Pancreas (tissue), 10 donors: Measurements from ENCODE around the gene NF1. TPM values are rescaled to one million over a fixed set of nuclear protein-coding genes. Genes with fewer than 3 reads are reported as not detected.

ENCODE experiments used
- ATAC-seq, 4 donors: fragments of 200-7000 bp; cut with Tn5 transposase; one replicate each; pipeline versions ENCODE4 v1.8.0 to v1.9.1; 2020; ENCODE audit warnings: mild to moderate bottlenecking in 4 of 4, moderate library complexity in 4 of 4
- DNase-seq, 6 donors: peaks; one replicate each; pipeline ENCODE4 v3.0.0-alpha.2; 2020
- FAIRE-seq: peaks from 2 replicates; lab custom pipeline; 2012; peaks lifted over from hg19 to GRCh38; lab: Jason Lieb, UNC
- H3K27ac ChIP-seq, 4 donors: fragments of 200-600 bp; sonication (generic); 1 replicate in 3 of 4; 2 replicates in 1 of 4; pipeline versions ENCODE4 v1.5.0 to v1.8.0; 2020
- H3K27me3 ChIP-seq, 4 donors: fragments of 200-600 bp; one replicate each; pipeline ENCODE4 v1.8.0; 2021
- H3K36me3 ChIP-seq, 3 donors: fragments of 200-600 bp; sonication (generic) in 1 of 3; one replicate each; pipeline versions ENCODE4 v1.5.0 to v1.8.0; 2020 to 2021
- H3K4me1 ChIP-seq, 3 donors: fragments of 200-600 bp; one replicate each; pipeline ENCODE4 v1.8.0; 2021
- H3K4me3 ChIP-seq, 4 donors: fragments of 200-600 bp; sonication (generic) in 2 of 4; one replicate each; pipeline versions ENCODE4 v1.5.0 to v1.8.0; 2020 to 2021
- H3K9me3 ChIP-seq, 4 donors: fragments of 200-600 bp; one replicate each; pipeline ENCODE4 v1.8.0; 2021
- WGBS, 2 donors: extraction: QIAGEN DNeasy Blood & Tissue Kit; methylation state at CpG; one replicate each; pipeline ENCODE4 v1.1.7; 2013; 5-methylcytosine and 5-hydroxymethylcytosine counted together
- intact Hi-C, 3 donors: fragments of 100-400 bp; cut with DNase I; formaldehyde crosslinking; loops; one replicate each; pipeline versions ENCODE4 v1.11.1 to v1.14.2; 2022
- polyA plus RNA-seq, 2 donors: library from polyadenylated mRNA; stranded (reverse); fragments of 200-250 nt; gene quantifications; one replicate each; pipeline ENCODE4 v1.2.3, GENCODE V29; 2013
- total RNA-seq, 6 donors: library from RNA; stranded (reverse); fragmentation: NEBNext Ultra II Directional in 4 of 6; extraction: Animal tissue kit (Norgen Biotek cat#: 25700) in 4 of 6; gene quantifications; one replicate each; pipeline versions ENCODE4 v1.2.1 to v1.2.4, GENCODE V29; 2021 to 2023
- TF ChIP-seq, protein P1 (sequence below), 4 donors: fragments of 200-600 bp; sonication (generic) in 3 of 4; IDR thresholded peaks; one replicate each; pipeline versions ENCODE4 v1.5.0 to v1.8.0; 2021; ENCODE audit warnings: antibody characterized with exemption in 4 of 4
- donor health status: healthy with polysubstance abuse.
- donor health status: DM: no; HTN: no; CAD: no; lungs with moderate emphysema.
- donor health status: DM: no; HTN: no; CAD: no.
- donor health status: control.
- donor health status: control.
- donor health status: Bipolar disorder and iron deficiency.
- donor health status: DM: yes; HTN: yes; CAD: no.
- donor health status: DM: no; HTN: no; CAD: no.
- donor health status: DM: no; HTN: no; CAD: no.
- donor health status: DM: yes; HTN: yes; CAD: no.

Gene NF1
- total and polyA plus RNA-seq, 8 donors: 6.6 to 38.4 (median 27.8) TPM

DNA sequence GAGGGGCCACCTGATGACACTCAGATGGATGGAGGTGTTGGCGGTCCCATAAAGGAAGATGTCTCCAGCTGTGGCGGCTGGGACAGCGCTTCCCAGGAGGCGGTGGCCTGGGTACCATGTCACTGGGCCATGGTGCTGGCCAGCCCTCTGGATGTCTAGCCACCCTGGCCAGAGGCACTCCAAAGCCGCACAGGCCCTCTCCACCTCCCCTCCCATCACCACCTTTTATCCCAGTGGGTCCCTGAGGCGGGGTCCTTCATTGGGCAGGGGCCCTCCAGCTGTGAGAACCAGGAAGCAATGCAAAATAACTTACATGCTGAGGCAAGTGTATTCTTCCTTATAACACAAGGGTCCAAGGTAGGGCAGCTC is 319.8 kb downstream of the NF1 start:
- no peaks in the 10 kb centered on the region for H3K4me1 ChIP-seq
- no peaks in the 10 kb centered on the region for H3K27me3 ChIP-seq
- WGBS, 2 donors: 88 to 89% methylated on average over 6 of the region's 6 CpGs
- TF ChIP-seq, protein P1, sequence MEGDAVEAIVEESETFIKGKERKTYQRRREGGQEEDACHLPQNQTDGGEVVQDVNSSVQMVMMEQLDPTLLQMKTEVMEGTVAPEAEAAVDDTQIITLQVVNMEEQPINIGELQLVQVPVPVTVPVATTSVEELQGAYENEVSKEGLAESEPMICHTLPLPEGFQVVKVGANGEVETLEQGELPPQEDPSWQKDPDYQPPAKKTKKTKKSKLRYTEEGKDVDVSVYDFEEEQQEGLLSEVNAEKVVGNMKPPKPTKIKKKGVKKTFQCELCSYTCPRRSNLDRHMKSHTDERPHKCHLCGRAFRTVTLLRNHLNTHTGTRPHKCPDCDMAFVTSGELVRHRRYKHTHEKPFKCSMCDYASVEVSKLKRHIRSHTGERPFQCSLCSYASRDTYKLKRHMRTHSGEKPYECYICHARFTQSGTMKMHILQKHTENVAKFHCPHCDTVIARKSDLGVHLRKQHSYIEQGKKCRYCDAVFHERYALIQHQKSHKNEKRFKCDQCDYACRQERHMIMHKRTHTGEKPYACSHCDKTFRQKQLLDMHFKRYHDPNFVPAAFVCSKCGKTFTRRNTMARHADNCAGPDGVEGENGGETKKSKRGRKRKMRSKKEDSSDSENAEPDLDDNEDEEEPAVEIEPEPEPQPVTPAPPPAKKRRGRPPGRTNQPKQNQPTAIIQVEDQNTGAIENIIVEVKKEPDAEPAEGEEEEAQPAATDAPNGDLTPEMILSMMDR (IDR thresholded peaks at IDR 0.05): no peak
- DNase-seq: no peak
- H3K27ac ChIP-seq: no peak overlapping the region
- no peak overlapping the region for H3K4me3 ChIP-seq
- no peaks in the 10 kb centered on the region for H3K9me3 ChIP-seq
- H3K36me3 ChIP-seq: no peaks in the 10 kb centered on the region
- intact Hi-C loops: no loop called here
- no peak for FAIRE-seq
- ATAC-seq: no peak

DNA sequence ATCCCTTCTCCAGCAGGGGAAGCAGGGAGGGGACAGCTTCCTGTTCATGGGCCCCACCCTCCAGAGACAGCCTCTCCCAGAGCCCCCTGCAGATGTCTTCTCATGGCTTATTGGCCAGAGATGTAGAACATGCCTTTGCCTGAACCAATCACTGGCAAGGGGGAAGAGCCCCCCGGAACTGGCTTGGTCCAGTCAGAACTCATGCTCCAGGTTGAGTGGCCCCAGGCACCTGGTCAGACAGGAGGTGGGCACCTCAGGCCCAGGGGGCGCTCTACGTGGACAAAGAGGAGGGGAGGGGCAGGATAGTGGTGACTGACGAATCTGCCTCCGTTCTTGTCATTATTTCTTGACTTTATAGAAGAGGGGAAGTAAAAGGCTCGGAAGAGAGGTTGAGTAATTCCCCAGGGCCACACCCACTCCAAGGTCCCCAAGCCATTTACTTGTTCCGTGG is 320.3 kb downstream of the NF1 start:
- Histone ChIP-seq H3K4me1 (no peaks in the 10 kb centered on the region), H3K36me3 (no peaks in the 10 kb centered on the region), H3K4me3 (no peak overlapping the region), H3K9me3 (no peaks in the 10 kb centered on the region), H3K27ac (no peak overlapping the region), H3K27me3 (no peaks in the 10 kb centered on the region)
- ATAC-seq (peak in 1 of 4 donors; percentile 22), DNase-seq (peak in 1 of 6 donors; percentile 41), FAIRE-seq (no peak)
- TF ChIP-seq, protein P1 (IDR thresholded peaks at IDR 0.05): no peak
- 57 to 61% methylated on average over 7 of the region's 7 CpGs for WGBS, 2 donors
- intact Hi-C loops: no loop called here

DNA sequence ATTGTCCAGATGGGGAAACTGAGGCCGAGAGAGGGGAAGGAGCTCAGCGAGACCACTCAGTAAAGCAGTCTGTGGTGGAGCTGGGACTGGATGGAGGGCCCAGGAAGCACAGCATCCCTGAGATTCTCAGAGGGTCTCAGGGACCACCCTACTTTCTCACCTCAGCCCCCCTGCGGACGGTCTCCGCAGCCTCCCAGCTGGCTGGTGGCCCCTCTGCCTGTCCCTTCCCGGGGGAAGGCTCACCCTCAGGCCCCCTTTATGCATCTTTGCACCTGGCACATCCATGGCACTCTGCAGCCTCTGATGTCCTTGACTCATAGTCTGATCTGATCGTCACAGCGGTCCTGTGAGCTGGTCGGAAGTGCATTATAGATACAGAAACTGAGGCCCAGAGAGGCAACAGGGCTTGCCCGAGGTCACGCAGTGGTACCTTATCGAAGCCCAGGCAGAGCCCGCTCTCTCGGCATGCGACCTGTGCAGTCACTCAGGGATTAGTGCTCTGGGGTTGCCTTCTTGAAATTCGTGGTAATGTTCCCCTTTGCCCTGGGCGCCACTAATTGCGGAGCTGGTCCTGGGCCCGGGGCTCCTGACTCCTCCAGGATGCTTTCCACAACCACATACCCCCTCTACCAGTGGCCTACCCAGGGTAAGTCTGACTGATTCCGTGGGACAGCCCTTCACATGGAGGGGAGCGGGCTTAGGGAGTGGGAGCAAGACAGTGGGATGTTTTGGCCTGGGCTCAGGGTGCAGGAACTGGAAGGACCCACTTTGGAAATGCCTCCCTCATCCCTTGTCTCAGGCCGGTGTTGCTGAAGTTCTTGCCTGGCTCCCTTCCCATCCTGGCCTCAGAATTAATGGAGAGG is 321.1 kb downstream of the NF1 start:
- ATAC-seq (no peak), DNase-seq (peak in 1 of 6 donors; percentile 27), FAIRE-seq (no peak)
- no peaks in the 10 kb centered on the region for H3K9me3 ChIP-seq
- no peaks in the 10 kb centered on the region for H3K4me1 ChIP-seq
- H3K27ac ChIP-seq: no peak overlapping the region
- H3K4me3 ChIP-seq: no peak overlapping the region
- intact Hi-C loops: no loop called here
- TF ChIP-seq, protein P1 (IDR thresholded peaks at IDR 0.05): no peak
- H3K36me3 ChIP-seq: no peaks in the 10 kb centered on the region
- H3K27me3 ChIP-seq: no peaks in the 10 kb centered on the region
- WGBS, 2 donors: 72 to 79% methylated on average over 22 of the region's 22 CpGs

DNA sequence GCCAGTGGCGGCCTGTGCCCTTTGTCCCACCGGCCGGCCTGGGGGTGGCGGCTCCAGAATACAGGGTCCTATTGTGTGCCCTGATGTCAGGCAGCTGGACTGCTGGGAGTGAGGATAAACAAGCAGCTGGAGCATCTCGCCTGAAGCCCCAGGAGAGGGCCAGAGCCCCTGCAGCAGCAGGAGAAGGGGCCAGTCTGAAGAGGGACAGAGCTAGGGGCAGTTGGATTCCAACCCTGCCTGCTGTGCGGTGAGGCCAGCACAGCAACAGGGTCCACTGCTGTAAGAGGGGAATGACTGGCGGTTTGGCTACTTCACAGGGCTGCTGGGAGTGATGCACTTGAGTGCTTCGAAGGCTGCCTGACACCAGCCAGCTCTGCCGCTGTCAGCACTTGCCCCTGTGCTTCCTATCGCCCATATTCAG is 321.7 kb downstream of the NF1 start:
- H3K4me3 ChIP-seq: no peak overlapping the region
- intact Hi-C loops: no loop called here
- H3K27me3 ChIP-seq: no peaks in the 10 kb centered on the region
- H3K9me3 ChIP-seq: no peaks in the 10 kb centered on the region
- DNase-seq (no peak), ATAC-seq (no peak), FAIRE-seq (no peak)
- H3K4me1 ChIP-seq: no peaks in the 10 kb centered on the region
- 66 to 75% methylated on average over 10 of the region's 10 CpGs for WGBS, 2 donors
- no peak overlapping the region for H3K27ac ChIP-seq
- TF ChIP-seq, protein P1 (IDR thresholded peaks at IDR 0.05): no peak
- H3K36me3 ChIP-seq: no peaks in the 10 kb centered on the region
